Stimulated activated CD4-positive, alpha-beta T cell treated with anti-CD3 and anti-CD28 coated beads, Interleukin-12 subunit alpha, Interleukin-12 subunit beta, amount 100 ng/mL, for 48 hours (primary cell): Measurements from ENCODE around the gene CDH3.
"Not testable (repeated sequence)": the region's sequence is repeated elsewhere in the genome, so short reads cannot be mapped to it uniquely, and the experiment has no call there.

Experiments
- DNase-seq, 3 donors: peaks; one replicate each; pipeline ENCODE4 v3.0.0-alpha.2; 2020; ENCODE audit warnings: low read depth in 2 of 3, low spot score in 1 of 3

Gene CDH3

DNA sequence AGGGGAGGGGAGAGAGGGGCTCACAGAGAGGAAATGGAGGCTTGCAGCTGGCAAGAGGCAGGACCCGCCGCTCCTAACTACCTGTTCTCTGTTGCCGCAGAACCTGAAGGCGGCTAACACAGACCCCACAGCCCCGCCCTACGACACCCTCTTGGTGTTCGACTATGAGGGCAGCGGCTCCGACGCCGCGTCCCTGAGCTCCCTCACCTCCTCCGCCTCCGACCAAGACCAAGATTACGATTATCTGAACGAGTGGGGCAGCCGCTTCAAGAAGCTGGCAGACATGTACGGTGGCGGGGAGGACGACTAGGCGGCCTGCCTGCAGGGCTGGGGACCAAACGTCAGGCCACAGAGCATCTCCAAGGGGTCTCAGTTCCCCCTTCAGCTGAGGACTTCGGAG, 53.0 kb downstream of the CDH3 start:
- no peak for DNase-seq

DNA sequence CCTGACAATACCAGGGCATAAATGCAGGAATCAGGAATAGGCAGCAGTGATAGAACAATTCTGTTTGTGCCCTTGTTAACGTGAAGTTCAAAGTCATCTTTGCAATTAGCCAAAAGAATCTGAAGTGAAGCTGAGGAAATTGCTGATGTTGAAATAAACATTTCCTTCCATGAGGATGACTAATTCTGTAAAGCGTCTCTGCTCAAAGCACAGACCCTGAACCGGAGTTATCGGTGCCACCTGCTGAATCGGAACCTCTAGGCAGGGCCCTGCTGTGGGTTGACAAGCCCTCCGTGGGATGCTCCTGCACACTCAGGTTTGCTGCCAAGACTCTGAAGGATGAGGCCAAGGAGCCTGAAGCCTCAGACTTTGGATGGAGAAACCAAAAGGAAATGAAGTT, 55.0 kb downstream of the CDH3 start:
- no peak for DNase-seq

DNA sequence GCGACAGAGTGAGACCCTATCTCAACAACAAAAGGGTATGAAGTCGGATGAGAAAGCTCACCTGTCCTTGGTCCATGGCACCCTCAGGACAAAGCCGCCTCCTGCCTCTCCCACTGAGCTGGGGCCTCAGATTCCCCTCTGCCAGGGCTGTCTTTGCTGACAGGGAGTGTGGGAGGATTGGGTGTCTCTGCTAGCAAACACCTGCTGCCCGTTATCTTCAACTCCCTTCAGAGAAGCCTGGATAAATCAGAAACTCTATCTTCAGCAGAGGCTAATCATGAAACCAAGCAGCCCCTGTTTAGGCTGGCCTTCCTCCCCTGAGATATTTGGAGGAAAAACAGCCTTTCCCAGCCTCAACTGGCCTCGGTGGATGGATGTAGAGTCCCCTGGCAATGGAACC, 55.7 kb downstream of the CDH3 start:
- DNase-seq: no peak

DNA sequence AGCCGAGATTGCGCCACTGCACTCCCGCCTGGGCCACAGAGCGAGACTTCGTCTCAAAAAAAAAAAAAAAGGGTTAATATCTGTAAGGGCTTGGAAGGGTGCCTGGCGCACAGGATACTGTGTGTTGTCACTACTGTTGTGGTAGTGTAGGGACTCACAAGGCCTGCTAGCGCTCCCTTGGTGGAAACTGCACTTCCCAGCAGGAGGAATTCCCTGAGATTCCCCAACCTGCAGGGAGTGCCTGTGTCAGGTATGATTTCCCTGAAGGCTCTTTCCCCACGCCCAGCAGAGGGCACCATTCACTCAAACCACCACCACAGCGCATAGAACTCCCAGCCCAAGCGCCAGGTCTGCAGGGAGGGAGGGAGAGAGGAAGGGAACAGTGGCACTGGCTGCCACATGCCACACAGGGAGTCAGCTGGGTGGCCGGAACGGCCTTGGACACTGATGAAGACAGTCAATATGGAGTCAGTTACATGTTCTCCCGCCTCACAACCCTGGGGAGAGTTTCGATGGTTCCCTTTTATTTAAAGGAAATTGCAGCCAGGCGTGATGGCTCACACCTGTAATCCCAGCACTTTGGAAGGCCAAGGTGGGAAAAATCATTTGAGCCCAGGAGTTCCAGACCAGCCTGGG, 59.2 kb downstream of the CDH3 start:
- peak; percentile 43 to 63 (median 59) for DNase-seq

DNA sequence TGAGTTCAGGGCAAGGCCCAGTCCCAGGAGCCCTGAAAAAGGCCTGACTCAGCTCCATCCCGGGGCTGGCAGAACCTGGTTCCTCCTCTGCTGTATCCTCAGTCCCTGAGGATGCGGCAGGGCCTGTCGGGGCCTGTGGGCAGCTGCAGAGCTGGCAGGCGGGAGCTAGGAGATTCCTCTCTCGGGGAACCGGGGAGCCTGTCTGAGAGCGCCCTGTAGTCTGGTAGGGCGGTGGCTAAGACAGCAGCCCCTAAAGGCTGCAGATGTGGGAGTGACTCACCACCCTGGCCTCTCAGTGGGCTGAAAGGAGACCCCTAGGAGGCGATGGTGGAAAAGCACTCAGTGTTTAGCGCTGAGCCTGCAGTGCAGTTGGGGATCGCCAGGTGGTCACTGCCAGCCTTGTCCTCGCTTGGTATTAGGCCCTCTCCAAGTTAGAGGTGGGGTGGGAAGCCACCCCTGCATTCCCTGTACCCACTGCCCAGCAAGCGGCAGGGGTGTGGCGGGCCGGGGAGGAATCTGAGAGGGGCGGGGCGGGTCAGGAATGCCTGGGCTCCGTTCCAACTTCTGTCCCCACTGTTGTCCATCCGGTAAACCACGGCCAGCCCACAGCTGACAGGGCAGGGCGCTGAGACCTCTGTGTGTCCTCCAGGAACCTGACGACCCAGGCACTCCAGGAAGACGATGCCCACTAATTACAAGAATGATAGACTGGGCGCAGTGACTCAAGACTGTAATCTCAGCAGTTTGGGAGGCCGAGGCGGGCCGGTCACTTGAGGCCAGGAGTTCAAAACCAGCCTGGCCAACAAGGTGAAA, 62.4 kb downstream of the CDH3 start:
- DNase-seq: no peak

DNA sequence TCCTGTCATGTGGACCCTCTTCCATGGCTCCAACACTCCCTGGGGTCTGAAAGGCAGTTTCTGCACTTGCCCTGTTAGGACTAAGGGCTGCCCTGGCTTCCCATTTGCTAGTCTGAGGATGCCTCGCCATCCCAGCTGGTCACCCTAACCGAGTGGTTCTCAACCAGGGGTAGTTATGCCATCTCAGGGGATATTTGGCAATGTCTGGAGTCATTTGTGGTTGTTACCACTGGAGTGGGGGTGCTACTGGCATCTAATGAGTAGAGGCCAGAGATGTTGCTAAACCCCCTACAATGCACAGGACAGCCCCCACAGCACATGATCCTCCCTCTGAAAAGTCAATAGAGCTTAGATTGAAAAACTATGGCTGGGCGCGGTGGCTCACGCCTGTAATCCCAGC, 65.1 kb downstream of the CDH3 start:
- DNase-seq: no peak

DNA sequence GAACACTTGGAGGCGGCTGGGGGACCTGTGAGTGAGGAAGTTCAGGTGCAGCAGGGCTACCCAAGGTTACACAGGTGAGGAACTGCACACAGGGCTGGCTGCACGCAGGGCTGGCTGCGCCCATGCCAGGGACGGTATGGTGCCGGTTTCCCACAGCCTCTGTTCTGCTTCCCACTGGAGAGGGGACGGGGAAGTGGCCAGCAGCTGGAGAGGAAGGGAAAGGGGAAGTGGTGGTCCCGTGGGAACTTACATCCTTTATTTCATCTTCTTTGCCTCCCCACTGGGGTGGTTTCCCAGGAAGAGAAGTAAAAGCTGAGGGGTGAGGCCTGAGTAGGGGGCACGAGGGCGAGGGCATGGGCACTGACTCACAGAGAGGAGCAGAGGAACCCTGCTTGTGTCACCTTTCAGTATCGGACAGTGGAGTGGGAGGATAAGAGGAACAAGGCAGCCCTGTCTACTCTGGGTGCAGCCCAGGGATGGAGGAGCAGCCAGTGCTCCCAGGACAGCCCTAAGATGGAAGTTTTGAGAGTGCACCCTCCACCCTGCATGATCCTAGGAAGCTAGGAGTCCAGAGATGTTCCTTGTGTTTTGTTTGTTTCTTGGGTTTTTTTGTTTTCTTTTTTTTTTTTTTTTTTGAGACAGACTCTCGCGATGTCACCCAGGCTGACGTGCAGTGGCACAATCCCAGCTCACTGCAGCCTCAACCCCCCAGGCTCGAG, 66.5 kb downstream of the CDH3 start:
- no peak for DNase-seq

DNA sequence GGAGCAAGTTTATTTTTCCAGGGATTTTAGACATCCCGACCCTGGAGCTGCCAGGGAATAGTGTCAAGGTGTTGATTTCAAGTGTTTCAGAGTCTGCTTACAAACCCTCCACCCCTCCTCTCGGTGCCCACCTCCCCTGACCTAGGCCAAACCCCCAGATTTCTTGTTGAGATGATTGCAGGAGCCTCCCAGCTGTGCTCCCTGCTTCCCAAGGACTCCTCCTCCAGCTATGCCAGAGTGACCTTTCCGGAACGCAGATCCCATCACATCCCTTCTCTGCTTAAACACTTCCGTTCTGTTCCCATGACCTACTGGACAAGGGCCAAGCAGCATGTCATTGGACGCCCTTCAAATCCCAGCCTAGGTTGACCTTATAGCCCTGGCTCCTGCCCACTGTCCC, 68.3 kb downstream of the CDH3 start:
- DNase-seq: no peak

DNA sequence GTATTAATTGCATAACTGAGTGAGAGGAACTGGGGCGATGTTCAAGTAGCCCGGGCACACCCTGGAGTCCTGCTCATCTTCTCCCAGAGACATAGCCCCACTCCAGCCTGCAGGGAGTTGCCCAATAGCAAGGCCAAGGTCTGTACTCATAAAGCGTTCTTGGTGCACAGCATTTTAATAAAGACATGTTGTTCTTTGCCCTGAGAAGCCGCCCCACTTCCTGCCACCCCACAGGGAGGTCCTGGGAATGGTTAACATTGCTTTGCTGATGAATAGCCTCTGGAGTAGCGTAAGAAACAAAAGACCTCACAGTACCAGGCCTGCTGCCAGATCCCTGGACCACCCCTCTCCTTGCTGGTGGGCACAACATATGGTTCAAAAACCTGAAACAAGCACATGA, 70.4 kb downstream of the CDH3 start:
- no peak for DNase-seq

DNA sequence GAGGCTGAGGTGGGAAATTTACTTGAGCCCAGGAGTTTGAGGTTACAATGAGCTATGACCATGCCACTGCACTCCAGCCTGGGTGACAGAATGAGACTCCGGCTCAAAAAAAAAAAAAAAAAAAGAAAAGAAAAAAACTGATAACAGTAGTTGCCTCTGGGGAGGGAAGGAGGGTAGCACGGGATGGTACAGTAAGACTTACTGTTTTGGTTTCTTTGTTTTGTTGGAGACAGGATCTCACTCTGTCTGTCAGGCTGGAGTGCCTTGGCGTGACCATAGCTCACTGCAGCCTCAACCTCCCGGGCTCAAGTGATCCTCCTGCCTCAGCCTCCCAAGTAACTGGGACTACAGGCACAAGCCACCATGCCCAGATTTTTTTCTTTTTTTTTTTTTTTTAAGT, 71.4 kb downstream of the CDH3 start:
- not testable (repeated sequence) for DNase-seq

DNA sequence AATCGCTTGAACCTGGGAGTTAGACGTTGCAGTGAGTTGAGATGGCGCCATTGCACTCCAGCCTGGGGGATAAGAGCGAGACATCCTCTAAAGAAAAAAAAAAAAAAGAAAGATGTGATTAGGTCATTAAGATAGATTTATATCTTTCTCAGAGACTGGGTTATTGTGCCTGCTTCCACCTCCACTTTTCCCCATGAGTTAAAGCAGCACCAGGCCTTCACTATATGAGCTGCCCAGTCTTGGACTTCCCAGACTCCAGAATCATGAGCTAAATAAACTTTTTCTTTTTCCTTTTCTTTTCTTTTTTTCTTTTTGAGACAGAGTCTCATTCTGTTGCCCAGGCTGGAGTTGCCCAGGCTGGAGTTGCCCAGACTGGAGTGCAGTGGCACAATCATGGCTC, 72.6 kb downstream of the CDH3 start:
- DNase-seq: no peak

DNA sequence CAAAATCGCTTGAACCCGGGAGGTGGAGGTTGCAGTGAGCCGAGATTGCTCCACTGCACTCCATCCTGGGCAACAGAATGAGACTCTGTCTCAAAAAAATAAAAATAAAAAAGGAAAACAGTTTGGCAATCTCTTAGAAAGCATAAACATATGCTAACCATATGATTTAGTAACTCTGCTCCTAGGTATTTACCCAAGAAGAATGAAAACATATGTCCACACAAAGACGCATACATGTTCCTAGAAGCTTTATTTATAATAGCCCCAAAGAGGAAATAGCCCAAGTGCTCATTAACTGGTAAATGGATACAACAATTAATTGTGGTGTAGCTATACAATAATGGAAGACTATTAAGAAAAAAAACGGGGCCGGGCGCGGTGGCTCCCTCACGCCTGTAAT, 73.5 kb downstream of the CDH3 start:
- DNase-seq: no peak

DNA sequence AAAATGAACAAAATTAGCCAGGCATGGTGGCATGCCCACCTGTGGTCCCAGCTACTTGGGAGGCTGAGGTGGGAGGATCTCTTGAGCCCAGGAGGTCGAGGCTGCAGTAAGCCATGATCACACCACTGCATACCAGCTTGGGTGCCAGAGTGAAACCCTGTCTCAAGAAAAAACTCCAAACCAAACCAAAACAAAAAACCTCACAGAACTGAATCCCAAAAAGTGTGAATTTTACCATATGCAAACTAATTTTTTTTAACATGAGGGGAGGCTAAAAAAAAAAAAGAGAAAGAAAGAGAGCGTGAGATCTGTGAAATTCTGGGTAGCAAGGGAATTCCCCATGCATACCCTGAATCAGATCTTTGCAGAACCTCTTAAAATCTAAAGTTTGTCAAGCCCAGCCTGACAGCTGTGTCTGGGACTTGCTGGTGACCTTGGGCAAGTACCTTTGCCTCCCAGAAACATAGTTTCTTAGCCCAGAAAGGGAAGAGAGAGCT, 74.9 kb downstream of the CDH3 start:
- DNase-seq: no peak

DNA sequence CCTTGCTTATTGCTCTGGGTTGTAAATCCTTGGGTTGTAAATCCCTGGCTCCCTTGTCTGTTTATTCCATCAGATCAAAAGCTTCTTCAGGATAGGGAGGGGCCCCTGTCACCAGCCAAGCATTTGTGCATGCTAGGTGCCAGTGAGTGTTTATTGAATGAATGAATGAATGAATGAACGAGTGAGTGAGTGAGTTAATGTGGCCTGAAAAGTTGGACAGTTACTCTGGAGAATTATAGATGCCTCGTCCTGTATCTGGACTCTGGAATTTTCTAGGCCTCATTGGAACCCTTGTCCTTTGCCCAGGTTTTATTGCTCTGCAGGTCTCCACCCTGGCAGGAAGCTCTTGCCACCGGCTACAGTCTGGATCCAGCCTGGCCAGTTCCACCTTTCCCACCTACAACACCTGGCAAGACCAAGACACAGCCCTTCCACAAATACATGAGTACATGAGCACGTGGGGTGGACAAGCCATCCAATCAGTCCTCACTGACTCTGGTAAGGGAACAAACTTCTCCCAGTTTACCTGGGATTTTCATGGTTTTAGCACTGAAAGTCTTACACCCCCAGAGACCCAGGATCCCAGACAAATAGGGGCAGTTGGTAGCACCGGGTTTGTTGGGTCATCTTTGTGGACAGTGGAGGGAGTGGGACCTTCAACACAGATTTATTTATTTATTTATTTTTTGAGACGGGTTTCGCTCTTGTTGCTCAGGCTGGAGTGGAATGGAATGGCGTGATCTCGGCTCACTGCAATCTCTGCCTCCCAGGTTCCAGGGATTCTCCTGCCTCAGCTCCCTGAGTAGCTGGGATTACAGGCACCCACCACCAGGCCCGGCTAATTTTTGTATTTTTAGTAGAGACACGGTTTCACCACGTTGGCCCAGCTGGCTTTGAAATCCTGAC, 77.3 kb downstream of the CDH3 start:
- DNase-seq: no peak

DNA sequence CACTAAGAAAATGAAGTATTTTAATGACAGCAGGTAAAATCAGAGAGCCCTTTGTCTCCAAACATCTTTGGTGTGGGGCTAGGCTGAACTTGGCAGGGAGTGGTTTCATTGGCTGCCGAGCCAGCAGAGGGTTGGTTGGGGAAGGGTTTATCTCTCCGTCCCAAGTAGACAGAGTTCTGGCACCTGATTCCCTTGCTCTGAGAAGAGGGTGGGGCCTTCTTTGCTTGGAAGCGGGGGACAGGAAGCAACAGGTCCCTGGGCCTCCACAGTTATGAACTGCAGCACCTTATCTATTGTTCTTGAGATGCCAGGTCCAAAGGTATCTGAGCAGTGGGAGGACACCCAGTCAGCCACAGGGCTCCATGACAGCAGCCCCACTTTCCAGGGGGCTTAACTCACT, 79.7 kb downstream of the CDH3 start:
- no peak for DNase-seq

DNA sequence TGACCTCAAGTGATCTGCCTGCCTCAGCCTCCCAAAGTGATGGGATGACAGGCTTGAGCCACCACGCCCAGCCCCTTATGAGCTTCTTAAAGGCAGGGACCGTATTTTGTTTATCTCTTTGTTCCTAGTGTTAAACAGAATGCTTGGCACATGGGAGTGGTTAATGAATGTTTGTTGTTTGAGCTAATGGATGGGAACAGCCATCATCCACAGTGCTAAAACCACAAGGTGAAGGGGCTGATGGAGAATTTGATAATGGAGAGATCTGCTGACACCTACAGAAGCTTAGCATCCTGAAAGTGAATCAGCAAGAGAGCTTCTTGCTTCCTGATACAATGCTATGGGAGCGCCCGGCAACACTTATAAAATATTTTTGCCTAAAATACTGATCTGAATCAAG, 83.4 kb downstream of the CDH3 start:
- no peak for DNase-seq

DNA sequence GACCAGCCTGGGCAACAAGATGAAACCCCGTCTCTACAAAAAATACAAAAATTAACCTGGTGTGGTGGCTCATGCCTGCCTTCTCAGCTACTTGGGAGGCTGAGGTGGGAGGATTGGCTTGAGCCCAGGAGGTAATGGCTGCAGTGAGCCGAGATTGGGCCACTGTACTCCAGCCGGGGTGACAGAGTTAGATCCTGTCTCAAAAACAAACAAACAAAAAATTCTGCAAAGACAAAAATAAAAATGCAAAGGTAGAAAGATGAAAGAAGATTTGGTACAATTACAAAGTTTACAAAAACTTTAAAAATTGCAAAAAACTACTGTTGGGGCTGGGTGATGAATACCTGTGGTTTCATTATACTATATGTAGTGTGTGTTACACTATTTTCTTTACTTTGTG, 86.5 kb downstream of the CDH3 start:
- DNase-seq: no peak

DNA sequence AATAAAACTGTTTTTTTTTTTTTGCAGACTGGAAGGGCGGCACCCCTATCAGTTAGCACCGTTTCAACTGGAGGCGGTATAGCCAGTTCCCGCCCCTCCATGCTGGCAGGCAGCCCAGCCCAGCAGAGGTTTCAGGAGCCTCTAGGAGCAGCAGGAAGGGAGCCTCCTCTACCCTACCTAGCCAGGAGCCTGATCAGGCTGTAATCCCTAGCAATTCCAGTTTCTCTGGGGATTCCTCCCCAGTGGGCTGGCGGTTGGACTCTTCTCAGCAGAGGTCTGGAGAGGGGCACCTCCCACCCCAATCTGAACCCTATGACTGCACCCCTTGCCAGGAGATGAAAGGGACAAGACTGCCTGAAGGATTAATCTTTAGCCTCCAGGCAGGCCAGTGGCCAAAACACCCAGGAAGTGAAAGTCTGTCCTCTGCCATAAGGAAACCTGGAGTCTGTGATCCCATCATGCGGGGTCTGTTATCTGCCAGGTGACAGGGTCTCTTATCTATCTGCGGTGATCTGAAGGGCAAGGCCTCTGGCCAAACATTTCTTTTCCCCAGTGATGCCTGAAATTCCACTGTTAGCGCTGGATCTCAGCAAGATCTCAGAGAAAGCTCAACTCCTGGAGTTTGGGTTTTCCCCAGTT, 87.1 kb downstream of the CDH3 start:
- DNase-seq: no peak

DNA sequence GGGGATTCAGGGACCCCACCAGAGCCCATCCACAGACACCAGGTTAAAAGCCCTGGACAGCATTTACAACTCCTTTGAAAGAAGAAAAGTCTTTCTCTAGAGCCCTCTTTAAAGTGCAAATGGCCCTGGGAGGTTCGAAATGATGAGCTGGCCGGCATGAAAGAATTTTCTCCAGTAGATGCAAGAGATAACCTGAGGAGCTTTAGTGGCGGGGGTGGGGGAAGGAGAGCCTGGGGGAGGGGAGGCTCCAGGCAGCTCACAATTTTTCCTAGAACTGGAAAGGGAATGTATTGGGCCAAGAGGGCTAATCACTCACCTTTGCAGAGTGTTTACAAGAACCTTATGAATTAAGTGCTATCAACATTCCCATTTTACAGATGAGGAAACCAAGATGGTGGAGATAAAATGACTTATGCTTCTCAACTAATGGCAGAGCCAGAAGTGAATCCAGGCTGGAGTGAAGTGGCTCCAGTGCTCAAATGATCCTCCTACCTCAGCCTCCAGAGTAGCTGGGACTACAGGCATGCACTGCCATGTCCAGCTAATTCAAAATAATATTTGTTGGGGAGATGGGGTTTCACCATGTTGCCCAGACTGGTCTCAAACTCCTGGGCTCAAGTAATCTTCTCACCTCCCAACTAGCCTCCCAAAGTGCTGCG, 87.8 kb downstream of the CDH3 start:
- DNase-seq: no peak

DNA sequence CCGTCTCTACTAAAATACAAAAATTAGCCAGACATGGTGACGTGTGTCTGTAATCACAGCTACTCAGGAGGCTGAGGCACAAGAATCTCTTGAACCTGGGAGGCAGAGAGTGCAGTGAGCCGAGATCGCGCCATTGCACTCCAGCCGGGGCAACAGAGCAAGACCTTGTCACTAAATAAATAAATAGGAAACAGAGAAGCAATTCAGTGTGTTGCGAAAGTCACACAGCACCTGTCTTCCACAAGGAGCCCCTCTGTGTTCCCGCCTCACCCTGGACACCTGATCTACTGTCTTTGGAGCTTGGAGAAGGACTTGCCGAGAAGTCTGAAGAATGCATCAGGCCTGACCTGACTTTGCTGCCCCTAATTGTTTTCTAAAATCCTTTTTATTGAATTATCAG, 88.5 kb downstream of the CDH3 start:
- no peak for DNase-seq
